Kidney tubule cell (primary cell): ENCODE measurements around the gene DEFB123.
"Not testable (repeated sequence)": the region's sequence is repeated elsewhere in the genome, so short reads cannot be mapped to it uniquely, and the experiment has no call there.

ENCODE experiments used
- DNase-seq: peaks from one replicate; pipeline ENCODE4 v3.0.0-alpha.2; 2018; ENCODE audit warnings: low spot score

DEFB123 gene

GRCh38 chr20:31440012-31440659, at the start of gene DEFB123:
Gene DEFB123, plus strand, starts transcription at chr20:31440632. Its CDS starts 67 bp downstream, at chr20:31440699.
- no peak for DNase-seq

DNA sequence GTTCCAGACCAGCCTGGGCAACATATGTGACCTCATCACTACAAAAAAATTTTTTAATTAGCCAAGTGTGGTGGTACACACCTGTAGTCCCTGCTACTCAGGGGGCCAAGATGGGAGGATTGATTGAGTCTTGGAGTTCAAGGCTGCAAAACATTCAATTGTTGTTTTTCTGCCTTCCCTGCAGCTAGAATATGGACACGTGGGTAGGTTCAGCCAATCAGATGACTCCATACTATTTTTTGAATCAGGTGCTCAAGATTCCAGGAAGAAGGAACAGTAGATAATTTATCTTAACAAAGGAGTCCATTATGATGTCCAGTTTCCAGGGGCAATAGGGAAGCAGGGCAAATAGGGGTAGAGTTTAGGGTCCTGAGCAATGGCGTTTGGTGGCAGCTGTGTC, 47.6 kb upstream of the DEFB123 start:
- no peak for DNase-seq

DNA sequence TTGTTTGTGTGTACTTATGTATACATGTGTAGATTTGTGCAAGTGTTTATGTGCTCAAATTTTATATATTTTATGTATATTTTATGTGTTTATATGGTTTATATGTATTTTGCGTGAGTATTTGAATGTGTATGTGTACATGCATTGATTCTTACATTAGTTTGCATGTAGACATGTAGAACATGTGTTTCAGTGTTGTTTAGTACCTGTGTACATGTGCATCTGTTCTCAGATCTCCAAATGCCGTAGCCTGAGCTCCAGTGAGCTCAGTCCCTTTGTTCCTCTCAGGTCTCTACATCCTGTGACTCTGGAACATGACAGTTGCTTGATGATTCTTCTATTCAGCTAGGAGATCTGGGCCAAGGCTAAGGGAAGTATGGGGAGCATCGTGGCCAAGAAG, 45.5 kb upstream of the DEFB123 start:
- no peak for DNase-seq

- no peak for DNase-seq
These were observed 36.5 kb upstream of the DEFB123 start for GRCh38 chr20:31403886-31404285.

- DNase-seq: no peak
These were observed 34.3 kb upstream of the DEFB123 start, which contains the start of gene DEFB121 for GRCh38 chr20:31406115-31406514. Gene DEFB121, minus strand, starts transcription at chr20:31406215. Its CDS starts 63 bp downstream, at chr20:31406152.

DNA sequence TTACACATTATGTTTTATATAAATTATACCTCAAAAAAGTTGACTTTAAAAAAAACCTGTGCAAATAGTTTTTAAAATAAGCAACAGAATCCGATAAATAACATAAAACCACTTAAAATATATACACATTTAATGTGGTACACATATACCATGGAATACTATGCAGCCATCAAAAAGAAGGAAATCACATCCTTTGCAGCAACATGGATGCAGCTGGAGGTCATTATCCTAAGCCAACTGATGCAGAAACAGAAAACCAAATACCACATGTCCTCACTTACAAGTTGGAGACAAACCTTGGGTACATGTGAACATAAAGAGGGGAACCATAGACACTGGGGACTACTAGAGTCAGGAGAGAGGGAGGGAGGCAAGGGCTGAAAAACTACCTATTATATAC, 30.4 kb upstream of the DEFB123 start:
- DNase-seq: no peak

- no peak for DNase-seq
These were observed 26.1 kb upstream of the DEFB123 start for GRCh38 chr20:31414381-31414780.

GRCh38 chr20:31415653-31416052, 24.8 kb upstream of the DEFB123 start:
- DNase-seq: no peak

GRCh38 chr20:31418307-31418706, 22.1 kb upstream of the DEFB123 start:
- DNase-seq: no peak

DNA sequence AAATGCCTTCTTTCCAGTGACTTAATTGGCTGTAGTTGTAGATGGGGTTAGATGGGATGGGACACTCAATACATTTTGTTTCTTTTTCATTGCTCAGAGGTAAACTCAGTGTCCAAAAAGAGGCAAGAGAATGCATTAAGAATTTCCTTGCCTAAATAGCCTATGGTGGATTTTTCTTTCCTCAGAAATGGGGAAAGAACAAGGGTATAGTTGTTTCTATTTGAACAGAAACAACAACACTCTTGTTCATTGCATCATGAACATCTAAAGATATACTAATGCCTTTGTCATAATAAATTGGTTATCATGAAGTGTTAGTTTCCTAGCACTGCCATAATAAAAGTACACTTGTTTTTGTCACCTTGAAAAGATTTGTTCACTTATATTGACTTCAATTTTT, 14.6 kb upstream of the DEFB123 start:
- DNase-seq: no peak

- not testable (repeated sequence) for DNase-seq
These were observed 13.4 kb upstream of the DEFB123 start for GRCh38 chr20:31426891-31427551.

- not testable (repeated sequence) for DNase-seq
These were observed 12.9 kb upstream of the DEFB123 start for GRCh38 chr20:31427576-31427975.

DNA sequence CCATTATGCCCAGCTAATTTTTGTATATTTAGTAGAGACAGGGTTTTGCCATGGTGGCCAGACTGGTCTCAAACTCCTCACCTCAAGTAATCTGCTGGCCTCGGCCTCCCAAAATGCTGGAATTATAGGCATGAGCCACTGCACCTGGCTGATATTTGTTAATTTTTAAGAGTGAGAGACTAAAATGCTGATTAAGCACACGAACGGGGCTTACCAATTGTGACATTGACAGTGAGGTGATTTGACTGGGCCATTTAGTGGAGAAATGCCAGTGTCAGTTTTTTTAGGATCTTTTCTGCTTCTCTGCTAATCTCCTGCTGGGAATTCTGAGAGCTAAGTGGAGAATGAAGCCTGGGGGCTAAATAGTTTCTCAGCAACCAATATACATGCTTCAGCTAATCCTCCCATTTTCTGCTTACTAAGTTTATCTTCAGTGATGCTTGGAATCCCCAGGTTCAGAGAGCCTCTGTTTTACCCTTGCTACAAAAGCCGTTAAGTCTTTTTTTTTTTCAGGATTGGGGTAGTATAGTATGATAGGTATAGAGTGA, 9.8 kb upstream of the DEFB123 start:
- no peak for DNase-seq

GRCh38 chr20:31446084-31446819, 5.8 kb downstream of the DEFB123 start:
- DNase-seq: no peak

- no peak for DNase-seq
These were observed 9.3 kb downstream of the DEFB123 start for GRCh38 chr20:31449511-31450414.

- no peak for DNase-seq
These were observed 12.1 kb downstream of the DEFB123 start for GRCh38 chr20:31452575-31452974.

DNA sequence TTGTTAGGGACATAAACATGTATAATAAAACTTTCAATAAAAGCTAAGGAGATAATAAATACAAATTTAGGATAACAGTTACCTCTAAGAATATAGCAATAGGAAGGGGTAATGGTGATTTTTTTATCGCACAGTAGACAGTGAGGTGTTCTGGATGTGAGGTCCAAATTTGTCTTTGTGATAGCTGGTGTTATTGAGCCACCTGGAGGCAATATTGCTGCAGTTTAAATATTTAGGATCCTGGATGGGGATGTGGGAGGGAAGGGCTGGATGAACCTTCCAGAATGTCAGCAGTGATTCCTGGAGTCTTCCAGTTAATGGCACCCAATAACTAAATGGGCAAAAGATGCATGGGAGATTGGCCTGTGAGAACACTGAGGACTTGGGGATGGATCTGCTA, 13.9 kb downstream of the DEFB123 start:
- no peak for DNase-seq

DNA sequence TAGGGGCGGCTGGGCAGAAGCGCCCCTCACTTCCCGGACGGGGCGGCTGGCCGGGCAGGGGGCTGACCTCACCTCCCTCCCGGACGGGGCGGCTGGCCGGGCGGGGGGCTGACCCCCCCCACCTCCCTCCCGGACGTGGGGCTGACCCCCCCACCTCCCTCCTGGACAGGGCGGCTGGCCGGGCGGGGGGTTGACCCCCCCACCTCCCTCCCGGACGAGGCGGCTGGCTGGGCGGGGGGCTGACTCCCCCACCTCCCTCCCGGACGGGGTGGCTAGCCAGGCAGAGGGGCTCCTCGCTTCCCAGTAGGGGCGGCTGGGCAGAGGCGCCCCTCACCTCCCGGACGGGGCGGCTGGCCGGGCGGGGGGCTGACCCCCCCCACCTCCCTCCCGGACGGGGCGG, 30.5 kb downstream of the DEFB123 start:
- not testable (repeated sequence) for DNase-seq

GRCh38 chr20:31472395-31473330, 32.2 kb downstream of the DEFB123 start:
- no peak for DNase-seq

DNA sequence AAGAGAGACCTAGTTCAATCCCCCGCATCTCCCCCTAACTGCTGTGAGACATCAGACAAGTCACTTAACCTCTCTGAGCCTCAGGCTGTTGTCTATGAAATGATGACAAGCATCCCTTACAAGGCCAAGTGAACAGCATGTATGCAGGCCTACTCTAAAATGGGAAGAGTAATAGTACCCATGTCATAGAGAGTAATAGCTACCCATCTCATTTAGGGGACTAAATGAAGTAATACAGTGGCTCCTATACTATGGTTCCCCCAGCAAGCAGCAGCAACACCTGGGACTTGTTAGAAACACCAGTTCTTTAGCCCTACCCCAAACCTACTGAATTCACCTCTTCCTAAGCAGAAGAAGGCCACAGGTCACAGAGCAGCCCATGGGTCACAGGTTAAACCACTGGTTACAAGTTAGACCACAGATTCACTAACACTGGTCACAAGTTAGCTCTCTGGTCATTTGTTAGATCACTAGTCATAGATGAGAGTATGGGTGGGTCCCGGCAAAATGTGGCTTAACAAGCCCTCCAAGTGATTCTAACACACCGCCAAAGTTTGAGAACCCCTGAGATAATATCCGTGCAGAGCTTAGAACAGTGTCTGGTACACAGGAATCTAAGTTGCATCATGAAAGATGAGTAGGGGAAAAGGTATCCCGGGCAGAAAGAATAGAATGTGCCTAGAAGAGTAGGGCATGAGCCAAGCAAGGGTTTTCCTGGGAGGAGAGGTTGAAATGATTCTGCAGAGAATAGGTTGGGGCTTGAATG, 33.1 kb downstream of the DEFB123 start:
- no peak for DNase-seq
